Keratinocyte (primary cell): ENCODE measurements around the gene MRPS27. TPM values are rescaled to one million over a fixed set of nuclear protein-coding genes. Genes with fewer than 3 reads are reported as not detected.

Experiments used
- DNase-seq: peaks from one replicate; pipeline ENCODE4 v3.0.0-alpha.2; 2011; ENCODE audit warnings: low read depth, missing footprints, low spot score
- FAIRE-seq: peaks from 2 replicates; lab custom pipeline; 2011; peaks lifted over from hg19 to GRCh38; lab: Jason Lieb, UNC
- H2AFZ ChIP-seq: 2 replicates; pipeline ENCODE4 v1.6.0; 2012; ENCODE audit warnings: low read length, control low read depth, inconsistent platforms; ENCODE audit not compliant: control insufficient read depth
- H3K27ac ChIP-seq: 2 replicates; pipeline ENCODE4 v1.5.1; 2011; ENCODE audit warnings: low read length; ENCODE audit not compliant: control insufficient read depth, insufficient read depth
- H3K27me3 ChIP-seq: 3 replicates; pipeline ENCODE4 v1.6.0; 2011; ENCODE audit warnings: low read length; ENCODE audit not compliant: control insufficient read depth, insufficient read depth; ENCODE audit errors: extremely low read depth
- H3K36me3 ChIP-seq, 2 experiments: 2 replicates in 1 of 2; 3 replicates in 1 of 2; pipeline ENCODE4 v1.5.1; 2011; ENCODE audit warnings: low read length in 2 of 2, mild to moderate bottlenecking in 1 of 2; ENCODE audit not compliant: control insufficient read depth in 2 of 2, insufficient read depth in 2 of 2; ENCODE audit errors: extremely low read depth in 1 of 2
- H3K4me1 ChIP-seq: 3 replicates; pipeline ENCODE4 v1.5.1; 2011; ENCODE audit warnings: low read length; ENCODE audit not compliant: control insufficient read depth, insufficient read depth; ENCODE audit errors: extremely low read depth
- H3K4me2 ChIP-seq: 3 replicates; pipeline ENCODE4 v1.6.0; 2011; ENCODE audit warnings: low read depth, low read length; ENCODE audit not compliant: control insufficient read depth, insufficient read depth; ENCODE audit errors: extremely low read depth
- H3K4me3 ChIP-seq, 3 experiments: fragments of 200-600 bp in 1 of 3; sonication (generic) in 1 of 3; 2 replicates in 2 of 3; 3 replicates in 1 of 3; pipeline ENCODE4 v1.5.1; 2011 to 2016; ENCODE audit warnings: low read length in 3 of 3, mild to moderate bottlenecking in 3 of 3, control low read depth in 2 of 3, inconsistent platforms in 1 of 3, low read depth in 1 of 3, mixed read lengths in 1 of 3, mixed run types in 1 of 3, moderate library complexity in 1 of 3; ENCODE audit not compliant: control insufficient read depth in 2 of 3, insufficient read depth in 2 of 3; ENCODE audit errors: extremely low read depth in 1 of 3
- H3K79me2 ChIP-seq: 2 replicates; pipeline ENCODE4 v1.6.0; 2012; ENCODE audit warnings: low read length; ENCODE audit not compliant: control insufficient read depth, insufficient read depth
- H3K9ac ChIP-seq: 3 replicates; pipeline ENCODE4 v1.6.0; 2011; ENCODE audit warnings: low read length; ENCODE audit not compliant: control insufficient read depth, insufficient read depth; ENCODE audit errors: extremely low read depth
- H3K9me1 ChIP-seq: 3 replicates; pipeline ENCODE4 v1.6.0; 2011; ENCODE audit warnings: low read length; ENCODE audit not compliant: control insufficient read depth, insufficient read depth; ENCODE audit errors: extremely low read depth
- H3K9me3 ChIP-seq: 2 replicates; pipeline ENCODE4 v1.5.1; 2012; ENCODE audit warnings: low read depth, low read length; ENCODE audit not compliant: control insufficient read depth
- H4K20me1 ChIP-seq: 3 replicates; pipeline ENCODE4 v1.6.0; 2011; ENCODE audit warnings: low read length; ENCODE audit not compliant: control insufficient read depth, insufficient read depth; ENCODE audit errors: extremely low read depth
- CTCF ChIP-seq, 3 experiments: IDR thresholded peaks in 1 of 3; conservative IDR thresholded peaks in 1 of 3; optimal IDR thresholded peaks in 1 of 3; 2 replicates in 2 of 3; 3 replicates in 1 of 3; pipeline versions ENCODE3 to v1.5.1; 2011; ENCODE audit warnings: low read length in 3 of 3, mild to moderate bottlenecking in 3 of 3, moderate library complexity in 2 of 3, control low read depth in 1 of 3, inconsistent platforms in 1 of 3; ENCODE audit not compliant: insufficient read depth in 2 of 3; ENCODE audit errors: extremely low read depth in 1 of 3
- EZH2 ChIP-seq: IDR thresholded peaks from one replicate; pipeline ENCODE4 v1.6.1; 2012; ENCODE audit warnings: inconsistent platforms, mild to moderate bottlenecking, low read length, moderate library complexity
- dilution Hi-C: fragments of 300-500 bp; cut with MboI; formaldehyde crosslinking; loops from one replicate; pipeline ENCODE4 v1.7.0; 2020; ENCODE audit warnings: low sequenced_read_pairs; ENCODE audit not compliant: extremely low pct_ligation_motif_present
- polyA plus RNA-seq, 5 experiments: library from polyadenylated mRNA; depleted of rRNA in 3 of 5; stranded (reverse) in 3 of 5; stranded (forward) in 1 of 5; unstranded in 1 of 5; fragments of >200 nt; gene quantifications; 1 replicate in 1 of 5; 2 replicates in 3 of 5; 3 replicates in 1 of 5; pipeline versions ENCODE4 v1.2.1 to v1.2.3, GENCODE V29; 2011 to 2012; ENCODE audit warnings: missing spikeins in 2 of 5, low read depth in 1 of 5, low replicate concordance in 1 of 5

MRPS27 gene
- polyA plus RNA-seq, 1 donor (not counting 4 experiments of a cell fraction or from before 2014, with no cell fraction given) = 98.7 TPM

GRCh38 chr5:72271702-72272101 lies 48.3 kb downstream of the MRPS27 start:
- H3K27me3 ChIP-seq = no peaks in the 10 kb centered on the region
- TF ChIP-seq CTCF (optimal IDR thresholded peaks at IDR 0.05 in 1 of 3, IDR thresholded peaks at IDR 0.05 in 1 of 3, conservative IDR thresholded peaks at IDR 0.05 in 1 of 3; ENCODE audit: extremely low read depth in 1 of 3, insufficient read depth in 2 of 3, low read length in 3 of 3) = no peak
- TF ChIP-seq EZH2 = no peak
- dilution Hi-C loops = no loop called here
- DNase-seq = no peak
- H3K4me3 ChIP-seq = no peak overlapping the region
- FAIRE-seq = no peak
- peaks cover 4% of the 10 kb centered on the region for H3K4me1 ChIP-seq
- H3K4me2 ChIP-seq = no peak overlapping the region
- H3K9me1 ChIP-seq = peaks cover 2% of the 10 kb centered on the region
- no peak overlapping the region for H3K9ac ChIP-seq
- no peak overlapping the region for H3K27ac ChIP-seq
- H4K20me1 ChIP-seq = peaks cover 6% of the 10 kb centered on the region
- H2AFZ ChIP-seq = no peak overlapping the region
- H3K9me3 ChIP-seq = no peaks in the 10 kb centered on the region
- no peaks in the 10 kb centered on the region for H3K36me3 ChIP-seq
- peaks cover 25% of the 10 kb centered on the region for H3K79me2 ChIP-seq

GRCh38 chr5:72270037-72270436 lies 50.0 kb downstream of the MRPS27 start:
- dilution Hi-C loops = no loop called here
- H3K27ac ChIP-seq = no peak overlapping the region
- FAIRE-seq = no peak

More at GRCh38 chr5:72270037-72270436, 50.0 kb downstream of the MRPS27 start:
- H3K27me3 ChIP-seq = no peaks in the 10 kb centered on the region
- peaks cover 4% of the 10 kb centered on the region for H3K4me1 ChIP-seq
- H3K9me3 ChIP-seq = no peaks in the 10 kb centered on the region
- TF ChIP-seq CTCF (optimal IDR thresholded peaks at IDR 0.05 in 1 of 3, IDR thresholded peaks at IDR 0.05 in 1 of 3, conservative IDR thresholded peaks at IDR 0.05 in 1 of 3; ENCODE audit: extremely low read depth in 1 of 3, insufficient read depth in 2 of 3, low read length in 3 of 3) (no peak), EZH2 (no peak)
- no peaks in the 10 kb centered on the region for H3K36me3 ChIP-seq
- H4K20me1 ChIP-seq = peaks cover 6% of the 10 kb centered on the region
- peaks cover 23% of the 10 kb centered on the region for H3K79me2 ChIP-seq
- no peak for DNase-seq
- no peak overlapping the region for H3K4me3 ChIP-seq
- no peak overlapping the region for H3K9ac ChIP-seq
- no peak overlapping the region for H3K4me2 ChIP-seq
- H3K9me1 ChIP-seq = peaks cover 2% of the 10 kb centered on the region
- H2AFZ ChIP-seq = no peak overlapping the region
